ENCODE results near the gene HNRNPH2.

DNA sequence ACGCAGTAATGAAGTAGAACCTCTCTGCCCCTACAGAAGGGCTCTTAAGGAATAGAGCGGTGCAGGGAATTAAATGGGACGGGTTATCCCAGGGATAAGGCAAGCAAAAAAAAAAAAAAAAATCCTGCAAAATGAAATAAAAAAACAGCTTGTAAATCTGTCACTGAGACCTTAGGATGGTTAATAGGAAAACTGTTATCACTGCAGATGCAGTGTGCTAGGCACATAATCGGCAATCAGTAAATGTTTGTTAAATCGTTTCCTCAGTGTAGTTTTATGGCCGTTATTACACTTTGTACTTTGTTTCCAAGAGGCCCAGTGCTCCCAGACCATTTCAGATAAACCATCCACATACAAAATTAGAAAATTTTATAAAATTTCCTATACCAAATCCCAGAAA lies 1.0 kb downstream of the HNRNPH2 start:
- TF ChIP-seq CTCF (IDR thresholded peaks at IDR 0.05), result no peak
- TF ChIP-seq POLR2A (IDR thresholded peaks at IDR 0.05), result no peak
